ENCODE measurements around the gene SOHLH2.

The SOHLH2 gene

DNA sequence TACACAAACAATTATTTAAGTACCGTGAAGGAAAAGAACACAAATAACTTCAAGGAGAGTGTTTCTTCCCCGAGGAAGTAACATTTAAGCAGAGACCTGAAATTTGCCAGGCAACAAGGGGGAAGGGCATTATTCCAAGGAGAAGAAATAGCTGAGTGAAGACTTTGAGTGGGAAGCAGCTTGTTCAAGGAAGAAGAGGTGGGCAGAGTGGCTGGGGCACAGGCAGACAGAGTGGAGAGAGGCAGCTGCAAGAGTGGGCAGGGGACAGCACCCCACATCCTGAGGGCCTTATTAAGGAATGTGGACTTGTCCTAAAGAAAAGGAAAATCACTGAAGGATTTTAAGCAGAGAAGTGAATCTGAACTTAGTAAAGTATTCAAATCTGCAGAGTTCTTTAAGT is 78.5 kb downstream of the SOHLH2 start:
- H3K4me3 ChIP-seq (ENCODE audit: low read length) = no peak overlapping the region
- DNase-seq (ENCODE audit: low read depth, low spot score) = no peak

DNA sequence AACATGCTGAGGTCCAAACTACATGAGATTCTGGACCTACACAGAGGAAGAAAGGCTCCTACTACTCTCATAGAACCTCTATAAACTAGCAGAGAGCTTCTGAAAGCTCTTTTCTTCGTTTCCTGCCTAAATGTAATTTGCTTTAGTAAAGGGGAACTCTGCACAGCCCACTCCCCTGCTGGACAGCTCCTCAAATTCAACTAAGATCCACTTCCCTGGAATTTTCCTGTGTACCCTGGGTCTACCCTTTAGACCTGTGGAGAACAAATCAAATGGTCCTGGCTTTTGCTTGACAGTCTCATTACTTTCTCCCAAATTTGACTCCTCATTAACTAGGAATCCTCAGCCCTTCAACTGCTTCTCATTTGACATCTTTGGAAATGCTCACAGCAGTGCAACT is 79.7 kb downstream of the SOHLH2 start:
- no peak for DNase-seq (ENCODE audit: low read depth, low spot score)
- no peak overlapping the region for H3K4me3 ChIP-seq (ENCODE audit: low read length)

GRCh38 chr13:36133950-36134626 is 80.3 kb downstream of the SOHLH2 start:
- DNase-seq (ENCODE audit: low read depth, low spot score) = no peak
- H3K4me3 ChIP-seq (ENCODE audit: low read length) = no peak overlapping the region

GRCh38 chr13:36132376-36132775 is 82.0 kb downstream of the SOHLH2 start:
- no peak for DNase-seq (ENCODE audit: low read depth, low spot score)
- no peak overlapping the region for H3K4me3 ChIP-seq (ENCODE audit: low read length)

DNA sequence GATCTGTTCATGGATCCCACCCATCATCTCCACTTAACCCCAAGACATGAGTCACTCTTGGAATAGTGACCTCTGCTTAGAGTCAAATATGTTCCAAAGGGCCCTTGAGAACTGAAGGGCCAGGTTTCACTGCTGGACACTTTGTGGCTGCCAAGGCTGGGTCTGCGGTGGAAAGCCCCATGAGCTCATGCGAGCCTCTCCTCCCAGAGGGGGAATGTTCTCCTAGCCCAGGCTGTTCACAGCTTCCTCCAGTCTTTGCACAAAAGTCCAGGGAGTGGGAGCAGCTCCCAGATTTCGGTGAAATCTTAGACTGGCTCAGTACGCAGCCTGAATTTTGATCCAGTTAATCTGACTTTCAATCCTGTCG is 82.4 kb downstream of the SOHLH2 start:
- no peak overlapping the region for H3K4me3 ChIP-seq (ENCODE audit: low read length)

DNA sequence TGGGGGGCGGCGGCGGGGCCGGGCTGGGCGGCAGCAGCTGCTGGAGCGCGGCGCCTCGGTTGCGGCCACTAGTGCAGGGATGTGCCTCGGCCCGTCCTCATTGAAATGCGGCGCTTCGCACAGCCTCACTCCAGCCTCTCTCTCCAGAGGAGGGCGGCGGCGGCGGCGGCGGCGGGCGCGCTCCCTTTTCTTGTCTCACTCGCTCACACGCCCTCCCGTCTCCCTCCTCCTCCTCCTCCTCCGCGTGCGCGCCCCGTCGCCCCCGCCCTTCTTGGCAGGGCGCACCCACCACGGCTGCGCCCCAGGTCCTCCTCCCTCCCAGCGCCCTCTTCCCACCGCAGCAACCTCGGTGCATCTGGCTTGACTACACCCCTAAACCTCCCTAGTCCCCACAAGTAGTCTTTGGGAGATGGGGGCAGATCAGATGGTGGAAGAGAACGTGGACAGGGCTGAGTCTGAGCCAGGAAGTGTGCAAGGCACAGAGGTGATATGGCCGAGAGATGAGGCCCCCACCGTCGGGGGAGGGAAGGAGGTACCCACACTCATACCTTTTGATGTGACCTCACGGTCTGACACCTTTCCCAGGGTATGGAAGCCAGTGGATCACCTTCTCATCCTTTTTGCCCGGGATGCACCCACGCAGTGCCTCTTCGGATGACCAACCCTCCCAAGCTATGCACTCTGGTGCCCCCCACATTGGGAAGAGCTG is 83.0 kb downstream of the SOHLH2 start, which contains the start of gene DCLK1:
Gene DCLK1 (minus strand): TSS at position 161 of the 709 bp plus-strand sequence.
- H3K4me3 ChIP-seq (ENCODE audit: low read length) = no peak within 1 kb of the TSS
- DNase-seq (ENCODE audit: low read depth, low spot score) = no peak

More for the DNA sequence above, 82.4 kb downstream of the SOHLH2 start:
- DNase-seq (ENCODE audit: low read depth, low spot score) = no peak

GRCh38 chr13:36130552-36131221 is 83.7 kb downstream of the SOHLH2 start:
- no peak overlapping the region for H3K4me3 ChIP-seq (ENCODE audit: low read length)
- DNase-seq (ENCODE audit: low read depth, low spot score) = no peak

DNA sequence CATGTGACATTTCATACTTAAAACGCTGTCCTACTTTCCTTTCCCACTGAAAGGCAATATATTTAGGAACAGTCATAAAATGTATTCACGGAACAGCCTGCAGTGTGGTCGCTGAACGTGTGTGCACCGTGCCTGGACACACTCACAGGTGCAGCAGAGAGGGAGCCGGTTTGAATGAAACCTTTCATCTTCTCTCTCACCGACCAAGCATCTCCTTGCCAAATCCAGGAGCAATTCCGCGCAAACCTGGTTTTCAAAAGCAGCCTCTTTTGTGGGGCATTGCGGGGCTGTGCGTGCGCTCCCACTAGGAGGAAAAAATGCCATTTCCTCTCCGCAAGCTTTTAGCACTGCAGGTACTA is 84.2 kb downstream of the SOHLH2 start:
- no peak overlapping the region for H3K4me3 ChIP-seq (ENCODE audit: low read length)
- no peak for DNase-seq (ENCODE audit: low read depth, low spot score)

DNA sequence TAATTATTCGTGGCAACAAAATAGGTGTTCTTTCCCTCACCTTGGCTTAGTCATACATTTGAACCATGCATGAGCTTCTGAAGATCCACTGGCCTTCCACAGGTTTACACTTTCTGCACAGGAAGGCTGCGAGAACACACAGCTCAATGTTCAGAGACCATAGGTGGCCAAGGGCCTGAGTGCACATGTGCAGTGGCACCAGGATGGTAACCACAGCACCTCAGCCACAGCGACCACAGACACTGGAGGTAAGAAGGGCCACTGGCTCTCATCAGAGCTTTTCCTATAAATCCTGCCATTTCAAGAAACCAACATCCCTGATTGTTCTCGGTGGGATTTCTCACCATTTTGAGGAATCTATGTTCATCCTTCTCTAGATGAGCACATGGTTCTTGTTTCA is 84.8 kb downstream of the SOHLH2 start:
- H3K4me3 ChIP-seq (ENCODE audit: low read length) = no peak overlapping the region
- no peak for DNase-seq (ENCODE audit: low read depth, low spot score)

DNA sequence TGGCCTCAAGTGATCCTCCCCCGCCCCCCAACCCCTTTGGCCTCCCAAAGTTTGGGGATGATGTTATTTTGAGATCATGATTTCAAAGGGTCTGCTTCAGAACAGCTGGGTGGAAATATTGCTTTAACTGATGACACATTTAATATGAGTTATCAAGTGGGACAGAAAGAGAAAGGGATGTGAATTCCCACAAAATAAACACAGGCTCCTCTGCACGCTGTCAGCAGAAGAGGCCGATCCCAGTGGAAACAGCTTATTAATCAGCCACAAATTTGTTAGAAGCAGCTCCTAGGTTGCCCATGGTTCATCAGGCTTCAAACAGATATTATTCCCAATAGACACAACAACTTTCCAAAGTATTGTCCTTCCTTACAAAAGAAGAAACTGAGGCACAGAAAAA is 87.9 kb downstream of the SOHLH2 start:
- DNase-seq (ENCODE audit: low read depth, low spot score) = no peak
- H3K4me3 ChIP-seq (ENCODE audit: low read length) = no peak overlapping the region

- DNase-seq (ENCODE audit: low read depth, low spot score) = no peak
- H3K4me3 ChIP-seq (ENCODE audit: low read length) = no peak overlapping the region
These were observed 88.5 kb downstream of the SOHLH2 start for GRCh38 chr13:36125841-36126240.

- no peak for DNase-seq (ENCODE audit: low read depth, low spot score)
- no peak overlapping the region for H3K4me3 ChIP-seq (ENCODE audit: low read length)
These were observed 90.0 kb downstream of the SOHLH2 start for GRCh38 chr13:36124236-36124822.

Data from Jurkat, Clone E6-1 (cell line).